GM12878 (cell line): ENCODE results near the gene TRIP12. TPM values are rescaled to one million over a fixed set of nuclear protein-coding genes. Genes with fewer than 3 reads are reported as not detected.

ENCODE experiments used
- CHD1 ChIP-seq: IDR thresholded peaks from 2 replicates; pipeline ENCODE4 v1.6.1; 2012; ENCODE audit warnings: low read depth, low read length, improper control_type of control experiment
- EGR1 ChIP-seq, 2 experiments: IDR thresholded peaks; 1 replicate in 1 of 2; 2 replicates in 1 of 2; pipeline ENCODE4 v1.6.1; 2011 to 2012; ENCODE audit warnings: low read depth in 2 of 2, low read length in 2 of 2, borderline replicate concordance in 1 of 2, mild to moderate bottlenecking in 1 of 2, moderate library complexity in 1 of 2
- GABPA ChIP-seq: IDR thresholded peaks from 2 replicates; pipeline ENCODE4 v1.6.1; 2014; ENCODE audit warnings: antibody characterized with exemption, low read depth, mild to moderate bottlenecking, inconsistent platforms
- IKZF2 ChIP-seq, 2 experiments: fragments of 450-650 bp; IDR thresholded peaks; 2 replicates each; pipeline ENCODE4 v1.6.1; 2017; ENCODE audit warnings: mild to moderate bottlenecking in 2 of 2, moderate library complexity in 2 of 2
- NFIC ChIP-seq: IDR thresholded peaks from 2 replicates; pipeline ENCODE4 v1.6.1; 2012; ENCODE audit warnings: low read depth, mild to moderate bottlenecking, inconsistent platforms, low read length, moderate library complexity
- NFXL1 ChIP-seq: fragments of 450-650 bp; IDR thresholded peaks from 2 replicates; pipeline ENCODE4 v1.6.1; 2017; ENCODE audit warnings: antibody characterized with exemption, mild to moderate bottlenecking, borderline replicate concordance
- NFYB ChIP-seq: IDR thresholded peaks from 2 replicates; pipeline ENCODE4 v1.6.1; 2011; ENCODE audit warnings: low read depth, mild to moderate bottlenecking, low read length, improper control_type of control experiment, moderate library complexity; ENCODE audit not compliant: insufficient read depth
- PAX8 ChIP-seq: fragments of 450-650 bp; IDR thresholded peaks from 2 replicates; pipeline ENCODE4 v1.6.1; 2017; ENCODE audit warnings: mild to moderate bottlenecking, moderate library complexity
- POU2F2 ChIP-seq: IDR thresholded peaks from 3 replicates; pipeline ENCODE4 v1.6.1; 2011; ENCODE audit warnings: low read depth, mild to moderate bottlenecking, low read length, borderline replicate concordance
- SIN3A ChIP-seq: IDR thresholded peaks from 2 replicates; pipeline ENCODE4 v1.6.1; 2012; ENCODE audit warnings: low read depth, low read length, improper control_type of control experiment
- SMARCA5 ChIP-seq: fragments of 450-650 bp; IDR thresholded peaks from 2 replicates; pipeline ENCODE4 v1.6.1; 2017; ENCODE audit warnings: mild to moderate bottlenecking
- TARDBP ChIP-seq: IDR thresholded peaks from 2 replicates; pipeline ENCODE4 v1.6.1; 2016; ENCODE audit warnings: borderline replicate concordance
- WRNIP1 ChIP-seq: IDR thresholded peaks from 2 replicates; pipeline ENCODE4 v1.6.1; 2011; ENCODE audit warnings: low read depth, low read length, improper control_type of control experiment, borderline replicate concordance
- polyA plus RNA-seq, 11 experiments: library from polyadenylated mRNA; depleted of rRNA in 4 of 11; unstranded in 6 of 11; stranded (reverse) in 5 of 11; fragments of >200 nt; fragmentation: Nextera tagmentation in 4 of 11; fragmentation: Illumina TruSeq in 1 of 11; extraction: Ambion mirVana in 4 of 11; extraction: Trizol in 1 of 11; gene quantifications; 1 replicate in 1 of 11; 2 replicates in 10 of 11; pipeline versions ENCODE4 v1.2.1 to v1.2.3, GENCODE V29; 2011 to 2016; ENCODE audit warnings: inconsistent platforms in 2 of 11, missing spikeins in 2 of 11, low read depth in 1 of 11
- total RNA-seq, 4 experiments: library from RNA; depleted of rRNA in 3 of 4; stranded (reverse); fragments of >200 nt in 3 of 4; fragmentation: Illumina TruSeq in 1 of 4; extraction: Trizol in 1 of 4; gene quantifications; 2 replicates each; pipeline versions ENCODE4 v1.2.1 to v1.2.3, GENCODE V29; 2013 to 2021
- TF ChIP-seq, protein P1 (sequence below): fragments of 450-650 bp; IDR thresholded peaks from 2 replicates; pipeline ENCODE4 v1.6.1; 2017; ENCODE audit warnings: mild to moderate bottlenecking, low read depth, inconsistent platforms; ENCODE audit not compliant: poor library complexity, severe bottlenecking
- TF ChIP-seq, protein P2 (sequence below): fragments of 450-650 bp; IDR thresholded peaks from 2 replicates; pipeline ENCODE4 v1.6.1; 2016; ENCODE audit warnings: mild to moderate bottlenecking
- TF ChIP-seq, protein P3 (sequence below): fragments of 450-650 bp; IDR thresholded peaks from 2 replicates; pipeline ENCODE4 v1.6.1; 2017; ENCODE audit warnings: low read depth, mild to moderate bottlenecking, moderate library complexity
- TF ChIP-seq, protein P4 (sequence below): fragments of 150-350 bp; IDR thresholded peaks from 2 replicates; pipeline ENCODE4 v1.6.1; 2016; ENCODE audit warnings: low read depth, low read length
- TF ChIP-seq, protein P5 (sequence below): IDR thresholded peaks from 2 replicates; pipeline ENCODE4 v1.6.1; 2011; ENCODE audit warnings: borderline replicate concordance, low read depth, mild to moderate bottlenecking, moderate library complexity, low read length; ENCODE audit not compliant: insufficient read depth, poor library complexity, severe bottlenecking
- TF ChIP-seq, protein P6 (sequence below): IDR thresholded peaks from 2 replicates; pipeline ENCODE4 v1.6.1; 2012; ENCODE audit warnings: low read depth, low read length, improper control_type of control experiment

The TRIP12 gene
- total and polyA plus RNA-seq, 10 of the 15 experiments (the other 5 are each of a cell fraction or from before 2014, with no cell fraction given), result 23.1 to 207 (median 97.0) TPM

DNA sequence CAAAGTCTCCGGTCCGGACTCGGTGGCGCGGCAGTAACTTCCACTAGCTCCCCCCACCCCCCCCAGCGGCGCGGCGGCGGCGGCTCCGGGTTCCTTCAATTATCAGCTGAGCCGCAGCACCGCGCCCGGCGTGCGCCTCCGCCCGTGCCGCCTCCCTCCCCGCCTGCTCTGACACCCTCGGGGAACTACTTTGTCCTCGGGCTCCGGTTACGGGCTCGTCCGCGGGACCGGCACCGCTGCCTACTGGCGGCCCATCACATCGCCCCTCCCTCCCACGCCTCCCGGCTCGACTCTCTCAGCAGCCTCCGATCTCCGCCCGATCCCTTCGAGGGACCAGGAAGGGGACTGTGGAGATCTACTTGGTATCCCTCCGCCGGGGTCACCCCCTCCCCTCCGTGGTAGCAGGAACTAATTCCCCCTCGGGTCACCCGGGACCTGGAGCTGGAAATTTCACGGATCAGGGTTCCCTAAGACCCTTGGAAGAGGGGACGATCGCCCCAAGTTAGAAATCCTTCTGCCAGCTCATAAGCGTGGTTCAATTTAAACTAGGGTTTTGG is at the start of gene TRIP12 (continued):
- TF ChIP-seq, protein P1, sequence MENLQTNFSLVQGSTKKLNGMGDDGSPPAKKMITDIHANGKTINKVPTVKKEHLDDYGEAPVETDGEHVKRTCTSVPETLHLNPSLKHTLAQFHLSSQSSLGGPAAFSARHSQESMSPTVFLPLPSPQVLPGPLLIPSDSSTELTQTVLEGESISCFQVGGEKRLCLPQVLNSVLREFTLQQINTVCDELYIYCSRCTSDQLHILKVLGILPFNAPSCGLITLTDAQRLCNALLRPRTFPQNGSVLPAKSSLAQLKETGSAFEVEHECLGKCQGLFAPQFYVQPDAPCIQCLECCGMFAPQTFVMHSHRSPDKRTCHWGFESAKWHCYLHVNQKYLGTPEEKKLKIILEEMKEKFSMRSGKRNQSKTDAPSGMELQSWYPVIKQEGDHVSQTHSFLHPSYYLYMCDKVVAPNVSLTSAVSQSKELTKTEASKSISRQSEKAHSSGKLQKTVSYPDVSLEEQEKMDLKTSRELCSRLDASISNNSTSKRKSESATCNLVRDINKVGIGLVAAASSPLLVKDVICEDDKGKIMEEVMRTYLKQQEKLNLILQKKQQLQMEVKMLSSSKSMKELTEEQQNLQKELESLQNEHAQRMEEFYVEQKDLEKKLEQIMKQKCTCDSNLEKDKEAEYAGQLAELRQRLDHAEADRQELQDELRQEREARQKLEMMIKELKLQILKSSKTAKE, result peak; percentile 69
- TF ChIP-seq, protein P2, sequence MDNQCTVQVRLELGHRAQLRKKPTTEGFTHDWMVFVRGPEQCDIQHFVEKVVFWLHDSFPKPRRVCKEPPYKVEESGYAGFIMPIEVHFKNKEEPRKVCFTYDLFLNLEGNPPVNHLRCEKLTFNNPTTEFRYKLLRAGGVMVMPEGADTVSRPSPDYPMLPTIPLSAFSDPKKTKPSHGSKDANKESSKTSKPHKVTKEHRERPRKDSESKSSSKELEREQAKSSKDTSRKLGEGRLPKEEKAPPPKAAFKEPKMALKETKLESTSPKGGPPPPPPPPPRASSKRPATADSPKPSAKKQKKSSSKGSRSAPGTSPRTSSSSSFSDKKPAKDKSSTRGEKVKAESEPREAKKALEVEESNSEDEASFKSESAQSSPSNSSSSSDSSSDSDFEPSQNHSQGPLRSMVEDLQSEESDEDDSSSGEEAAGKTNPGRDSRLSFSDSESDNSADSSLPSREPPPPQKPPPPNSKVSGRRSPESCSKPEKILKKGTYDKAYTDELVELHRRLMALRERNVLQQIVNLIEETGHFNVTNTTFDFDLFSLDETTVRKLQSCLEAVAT, result peak; percentile 97
- peak; percentile 83 to 86 for TF ChIP-seq IKZF2 (IDR thresholded peaks at IDR 0.05)
- TF ChIP-seq, protein P3, sequence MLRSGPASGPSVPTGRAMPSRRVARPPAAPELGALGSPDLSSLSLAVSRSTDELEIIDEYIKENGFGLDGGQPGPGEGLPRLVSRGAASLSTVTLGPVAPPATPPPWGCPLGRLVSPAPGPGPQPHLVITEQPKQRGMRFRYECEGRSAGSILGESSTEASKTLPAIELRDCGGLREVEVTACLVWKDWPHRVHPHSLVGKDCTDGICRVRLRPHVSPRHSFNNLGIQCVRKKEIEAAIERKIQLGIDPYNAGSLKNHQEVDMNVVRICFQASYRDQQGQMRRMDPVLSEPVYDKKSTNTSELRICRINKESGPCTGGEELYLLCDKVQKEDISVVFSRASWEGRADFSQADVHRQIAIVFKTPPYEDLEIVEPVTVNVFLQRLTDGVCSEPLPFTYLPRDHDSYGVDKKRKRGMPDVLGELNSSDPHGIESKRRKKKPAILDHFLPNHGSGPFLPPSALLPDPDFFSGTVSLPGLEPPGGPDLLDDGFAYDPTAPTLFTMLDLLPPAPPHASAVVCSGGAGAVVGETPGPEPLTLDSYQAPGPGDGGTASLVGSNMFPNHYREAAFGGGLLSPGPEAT, result peak; percentile 81
- TF ChIP-seq, protein P4, sequence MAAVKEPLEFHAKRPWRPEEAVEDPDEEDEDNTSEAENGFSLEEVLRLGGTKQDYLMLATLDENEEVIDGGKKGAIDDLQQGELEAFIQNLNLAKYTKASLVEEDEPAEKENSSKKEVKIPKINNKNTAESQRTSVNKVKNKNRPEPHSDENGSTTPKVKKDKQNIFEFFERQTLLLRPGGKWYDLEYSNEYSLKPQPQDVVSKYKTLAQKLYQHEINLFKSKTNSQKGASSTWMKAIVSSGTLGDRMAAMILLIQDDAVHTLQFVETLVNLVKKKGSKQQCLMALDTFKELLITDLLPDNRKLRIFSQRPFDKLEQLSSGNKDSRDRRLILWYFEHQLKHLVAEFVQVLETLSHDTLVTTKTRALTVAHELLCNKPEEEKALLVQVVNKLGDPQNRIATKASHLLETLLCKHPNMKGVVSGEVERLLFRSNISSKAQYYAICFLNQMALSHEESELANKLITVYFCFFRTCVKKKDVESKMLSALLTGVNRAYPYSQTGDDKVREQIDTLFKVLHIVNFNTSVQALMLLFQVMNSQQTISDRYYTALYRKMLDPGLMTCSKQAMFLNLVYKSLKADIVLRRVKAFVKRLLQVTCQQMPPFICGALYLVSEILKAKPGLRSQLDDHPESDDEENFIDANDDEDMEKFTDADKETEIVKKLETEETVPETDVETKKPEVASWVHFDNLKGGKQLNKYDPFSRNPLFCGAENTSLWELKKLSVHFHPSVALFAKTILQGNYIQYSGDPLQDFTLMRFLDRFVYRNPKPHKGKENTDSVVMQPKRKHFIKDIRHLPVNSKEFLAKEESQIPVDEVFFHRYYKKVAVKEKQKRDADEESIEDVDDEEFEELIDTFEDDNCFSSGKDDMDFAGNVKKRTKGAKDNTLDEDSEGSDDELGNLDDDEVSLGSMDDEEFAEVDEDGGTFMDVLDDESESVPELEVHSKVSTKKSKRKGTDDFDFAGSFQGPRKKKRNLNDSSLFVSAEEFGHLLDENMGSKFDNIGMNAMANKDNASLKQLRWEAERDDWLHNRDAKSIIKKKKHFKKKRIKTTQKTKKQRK, result no peak
- TF ChIP-seq NFYB, result peak; percentile 28; the same call in 1 of the 2 replicates
- TF ChIP-seq NFIC, result no peak; the same call in 1 of the 2 replicates
- TF ChIP-seq POU2F2, result 0 out of 3 replicates have a peak, but pooled peaks have one; percentile 18
- TF ChIP-seq EGR1 (IDR thresholded peaks at IDR 0.05; ENCODE audit: borderline replicate concordance in 1 of 2, low read depth in 2 of 2, low read length in 2 of 2), result peak in 1 of 2 experiments; percentile 50; a peak in 2 of 3 replicates
- 0 out of 2 replicates have a peak, but pooled peaks have one; percentile 13 for TF ChIP-seq CHD1
- TF ChIP-seq GABPA, result peak; percentile 92
- TF ChIP-seq, protein P5, sequence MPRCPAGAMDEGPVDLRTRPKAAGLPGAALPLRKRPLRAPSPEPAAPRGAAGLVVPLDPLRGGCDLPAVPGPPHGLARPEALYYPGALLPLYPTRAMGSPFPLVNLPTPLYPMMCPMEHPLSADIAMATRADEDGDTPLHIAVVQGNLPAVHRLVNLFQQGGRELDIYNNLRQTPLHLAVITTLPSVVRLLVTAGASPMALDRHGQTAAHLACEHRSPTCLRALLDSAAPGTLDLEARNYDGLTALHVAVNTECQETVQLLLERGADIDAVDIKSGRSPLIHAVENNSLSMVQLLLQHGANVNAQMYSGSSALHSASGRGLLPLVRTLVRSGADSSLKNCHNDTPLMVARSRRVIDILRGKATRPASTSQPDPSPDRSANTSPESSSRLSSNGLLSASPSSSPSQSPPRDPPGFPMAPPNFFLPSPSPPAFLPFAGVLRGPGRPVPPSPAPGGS, result no peak
- peak; percentile 89; the same call in 1 of the 2 replicates for TF ChIP-seq TARDBP
- TF ChIP-seq SIN3A, result no peak; the same call in 1 of the 2 replicates
- TF ChIP-seq WRNIP1, result no peak
- TF ChIP-seq PAX8, result no peak
- TF ChIP-seq, protein P6, sequence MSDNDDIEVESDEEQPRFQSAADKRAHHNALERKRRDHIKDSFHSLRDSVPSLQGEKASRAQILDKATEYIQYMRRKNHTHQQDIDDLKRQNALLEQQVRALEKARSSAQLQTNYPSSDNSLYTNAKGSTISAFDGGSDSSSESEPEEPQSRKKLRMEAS, result no peak
- TF ChIP-seq NFXL1, result no peak
- TF ChIP-seq SMARCA5, result 0 out of 2 replicates have a peak, but pooled peaks have one; percentile 4
